Esophagus squamous epithelium (tissue), 5 donors: ENCODE measurements around the gene KRT2. TPM values are rescaled to one million over a fixed set of nuclear protein-coding genes. Genes with fewer than 3 reads are reported as not detected.

ENCODE experiments used
- DNase-seq: peaks from one replicate; lab custom pipeline; 2025; lab: John Stamatoyannopoulos, UW
- H3K27ac ChIP-seq, 4 donors: fragments of 200-600 bp; sonication (generic); one replicate each; pipeline ENCODE4 v1.5.1; 2016 to 2019; ENCODE audit warnings: mild to moderate bottlenecking in 1 of 4
- H3K27me3 ChIP-seq, 4 donors: fragments of 200-600 bp; sonication (generic); 1 replicate in 3 of 4; 2 replicates in 1 of 4; pipeline versions ENCODE4 v1.5.1 to v1.6.0; 2017 to 2021; ENCODE audit warnings: antibody characterized with exemption in 1 of 4
- H3K36me3 ChIP-seq, 3 donors: fragments of 200-600 bp; sonication (generic); one replicate each; pipeline ENCODE4 v1.5.1; 2016 to 2019
- H3K4me1 ChIP-seq, 3 donors: fragments of 200-600 bp; sonication (generic); one replicate each; pipeline ENCODE4 v1.5.1; 2017 to 2019
- H3K4me3 ChIP-seq, 4 donors: fragments of 200-600 bp; sonication (generic); 1 replicate in 3 of 4; 2 replicates in 1 of 4; pipeline ENCODE4 v1.5.1; 2016 to 2019; ENCODE audit warnings: mild to moderate bottlenecking in 2 of 4, moderate library complexity in 1 of 4
- H3K9me3 ChIP-seq, 3 donors: fragments of 200-600 bp; sonication (generic); one replicate each; pipeline ENCODE4 v1.5.1; 2016 to 2019
- POLR2A ChIP-seq, 4 donors: fragments of 450-650 bp; IDR thresholded peaks; one replicate each; pipeline ENCODE4 v1.6.1; 2017; ENCODE audit warnings: antibody characterized with exemption in 4 of 4, mild to moderate bottlenecking in 4 of 4, moderate library complexity in 3 of 4
- WGBS, 2 donors: methylation state at CpG; one replicate each; pipeline ENCODE4 v1.1.5; 2018; 5-methylcytosine and 5-hydroxymethylcytosine counted together
- intact Hi-C: fragments of 100-400 bp; cut with DNase I; formaldehyde crosslinking; loops from one replicate; pipeline ENCODE4 v1.15.0; 2022
- total RNA-seq, 4 donors: library from RNA; depleted of rRNA; stranded (reverse); fragments of >200 nt; gene quantifications; one replicate each; pipeline ENCODE4 v1.1.0, GENCODE V29; 2016
- TF ChIP-seq, protein P1 (sequence below), 6 experiments: fragments of 450-650 bp in 4 of 6; fragments of 200-600 bp in 2 of 6; sonication (generic) in 2 of 6; IDR thresholded peaks; one replicate each; pipeline ENCODE4 v1.5.1; 2016 to 2019; ENCODE audit warnings: antibody characterized with exemption in 6 of 6, mild to moderate bottlenecking in 4 of 6, moderate library complexity in 4 of 6
- donor health status: DM: yes; HTN: yes; CAD: no.

The KRT2 gene
- total RNA-seq, 4 donors from 2014 or later = 0.95 to 0.99 TPM; not detected in 2

DNA sequence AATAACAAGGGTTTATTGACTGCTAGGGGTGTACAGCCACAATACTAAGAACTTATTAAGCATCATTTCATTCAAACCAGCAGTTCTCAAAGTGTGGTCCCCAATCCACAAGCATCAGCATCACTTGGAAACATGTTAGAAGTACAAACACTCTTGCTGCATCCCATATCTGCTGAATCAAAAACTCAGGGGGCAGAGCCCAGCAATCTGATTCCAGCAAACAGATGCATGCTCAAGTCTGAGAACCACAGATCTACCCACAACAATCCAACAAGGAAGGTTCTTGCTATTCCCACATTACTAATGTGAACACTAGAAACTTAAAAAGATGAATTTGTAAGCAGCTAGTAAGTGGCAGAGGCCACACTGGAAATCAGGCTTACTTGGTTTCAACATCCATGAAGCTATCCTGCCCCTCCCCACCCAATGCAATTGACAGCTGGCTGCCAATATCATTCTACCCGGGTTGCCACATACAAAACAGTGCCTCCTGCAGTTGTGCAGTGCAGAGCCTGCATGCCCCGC, 45.1 kb upstream of the KRT2 start:
- Histone ChIP-seq H3K36me3 (no peaks in the 10 kb centered on the region), H3K4me3 (no peak overlapping the region), H3K4me1 (peaks cover 0 to 17% (median 4%) of the 10 kb centered on the region in 3 donors), H3K9me3 (no peaks in the 10 kb centered on the region), H3K27me3 (peaks cover 0 to 31% (median 0%) of the 10 kb centered on the region in 4 donors), H3K27ac (no peak overlapping the region)
- no peak for DNase-seq
- intact Hi-C loops = no loop called here
- WGBS, 2 donors = 71% methylated on average over 1 to 2 of the region's 2 CpGs
- no peak for TF ChIP-seq POLR2A (IDR thresholded peaks at IDR 0.05)
- TF ChIP-seq, protein P1, sequence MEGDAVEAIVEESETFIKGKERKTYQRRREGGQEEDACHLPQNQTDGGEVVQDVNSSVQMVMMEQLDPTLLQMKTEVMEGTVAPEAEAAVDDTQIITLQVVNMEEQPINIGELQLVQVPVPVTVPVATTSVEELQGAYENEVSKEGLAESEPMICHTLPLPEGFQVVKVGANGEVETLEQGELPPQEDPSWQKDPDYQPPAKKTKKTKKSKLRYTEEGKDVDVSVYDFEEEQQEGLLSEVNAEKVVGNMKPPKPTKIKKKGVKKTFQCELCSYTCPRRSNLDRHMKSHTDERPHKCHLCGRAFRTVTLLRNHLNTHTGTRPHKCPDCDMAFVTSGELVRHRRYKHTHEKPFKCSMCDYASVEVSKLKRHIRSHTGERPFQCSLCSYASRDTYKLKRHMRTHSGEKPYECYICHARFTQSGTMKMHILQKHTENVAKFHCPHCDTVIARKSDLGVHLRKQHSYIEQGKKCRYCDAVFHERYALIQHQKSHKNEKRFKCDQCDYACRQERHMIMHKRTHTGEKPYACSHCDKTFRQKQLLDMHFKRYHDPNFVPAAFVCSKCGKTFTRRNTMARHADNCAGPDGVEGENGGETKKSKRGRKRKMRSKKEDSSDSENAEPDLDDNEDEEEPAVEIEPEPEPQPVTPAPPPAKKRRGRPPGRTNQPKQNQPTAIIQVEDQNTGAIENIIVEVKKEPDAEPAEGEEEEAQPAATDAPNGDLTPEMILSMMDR (IDR thresholded peaks at IDR 0.05) = no peak

DNA sequence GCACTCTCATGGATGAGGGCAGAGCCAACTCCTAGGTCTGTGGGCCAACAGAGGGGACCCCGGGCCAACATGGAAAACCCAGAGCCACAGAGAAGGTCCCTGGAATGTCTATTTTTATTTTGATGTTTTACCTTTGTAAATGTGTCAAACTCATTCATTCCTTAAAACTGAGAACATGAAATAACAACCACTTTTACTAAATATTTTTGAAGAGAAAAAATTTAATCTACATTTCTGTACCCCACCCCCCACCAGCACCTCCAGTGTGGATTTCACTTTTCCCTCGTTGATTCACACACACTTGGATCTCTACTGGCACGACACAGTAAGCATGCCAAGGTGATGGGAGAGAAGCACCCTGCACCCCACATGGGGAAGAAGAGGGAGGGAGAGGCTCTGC, 44.6 kb upstream of the KRT2 start:
- Histone ChIP-seq H3K27me3 (peaks cover 0 to 33% (median 0%) of the 10 kb centered on the region in 4 donors), H3K27ac (no peak overlapping the region)

DNA sequence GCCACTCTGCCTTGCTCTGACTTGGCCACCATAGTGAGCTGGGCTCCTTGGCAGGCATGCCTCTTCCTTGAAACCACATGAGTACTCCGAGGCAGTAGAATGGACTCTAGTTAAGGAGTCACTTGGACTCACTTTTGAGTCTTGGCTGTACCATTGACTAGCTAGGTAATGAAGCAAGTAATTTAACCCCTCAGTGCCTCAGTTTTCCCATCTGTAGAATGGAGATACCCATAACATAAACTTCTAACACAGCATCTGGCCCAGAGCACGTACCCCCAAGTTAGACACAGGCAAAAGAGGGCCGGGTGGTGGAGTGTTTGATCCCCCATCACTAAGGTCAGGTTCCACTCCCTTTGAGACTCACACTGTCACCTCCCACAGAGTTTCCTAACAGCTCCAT, 43.0 kb upstream of the KRT2 start:
- DNase-seq = no peak
- Histone ChIP-seq H3K36me3 (no peaks in the 10 kb centered on the region), H3K27me3 (peaks cover 0 to 48% (median 0%) of the 10 kb centered on the region in 4 donors), H3K4me3 (no peak overlapping the region), H3K4me1 (peaks cover 5 to 34% (median 15%) of the 10 kb centered on the region in 3 donors), H3K27ac (no peak overlapping the region), H3K9me3 (no peaks in the 10 kb centered on the region)
- intact Hi-C loops = no loop called here
- 66 to 82% methylated on average over 2 to 3 of the region's 3 CpGs for WGBS, 2 donors
- TF ChIP-seq POLR2A (IDR thresholded peaks at IDR 0.05) = no peak
- TF ChIP-seq, protein P1 (IDR thresholded peaks at IDR 0.05) = no peak

More for the DNA sequence above, 44.6 kb upstream of the KRT2 start:
- TF ChIP-seq, protein P1 (IDR thresholded peaks at IDR 0.05) = no peak
- TF ChIP-seq POLR2A (IDR thresholded peaks at IDR 0.05) = no peak
- 69 to 81% methylated on average over 2 to 3 of the region's 3 CpGs for WGBS, 2 donors
- intact Hi-C loops = no loop called here
- Histone ChIP-seq H3K4me3 (no peak overlapping the region), H3K9me3 (no peaks in the 10 kb centered on the region), H3K4me1 (peaks cover 0 to 19% (median 4%) of the 10 kb centered on the region in 3 donors), H3K36me3 (no peaks in the 10 kb centered on the region)
- DNase-seq = no peak

DNA sequence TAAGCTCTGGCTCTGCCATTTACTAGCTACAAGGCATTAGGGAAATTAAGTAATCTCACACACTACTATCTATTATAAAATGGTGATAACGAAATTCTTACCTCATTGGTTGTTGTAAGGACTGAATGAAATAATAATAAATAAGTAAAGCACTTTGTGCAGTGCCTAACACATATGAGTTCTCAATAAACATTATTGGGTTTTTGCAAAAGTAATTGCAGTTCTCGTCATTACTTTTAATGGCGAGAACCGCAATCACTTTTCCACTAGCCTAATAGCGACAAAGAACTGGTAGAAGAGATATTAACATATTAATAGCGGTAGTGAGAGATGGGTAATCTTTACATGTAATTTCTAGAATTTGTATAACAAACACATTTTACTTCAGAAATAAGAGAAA, 42.1 kb upstream of the KRT2 start:
- TF ChIP-seq, protein P1 (IDR thresholded peaks at IDR 0.05) = no peak
- TF ChIP-seq POLR2A (IDR thresholded peaks at IDR 0.05) = no peak
- Histone ChIP-seq H3K9me3 (no peaks in the 10 kb centered on the region), H3K27me3 (peaks cover 0 to 54% (median 0%) of the 10 kb centered on the region in 4 donors), H3K4me3 (no peak overlapping the region), H3K4me1 (peaks cover 5 to 29% (median 15%) of the 10 kb centered on the region in 3 donors), H3K36me3 (no peaks in the 10 kb centered on the region), H3K27ac (no peak overlapping the region)
- no peak for DNase-seq
- intact Hi-C loops = no loop called here
- WGBS, 2 donors = 87 to 91% methylated on average over 6 of the region's 6 CpGs

- TF ChIP-seq POLR2A (IDR thresholded peaks at IDR 0.05) = no peak
- Histone ChIP-seq H3K9me3 (no peaks in the 10 kb centered on the region), H3K27me3 (peaks cover 0 to 63% (median 0%) of the 10 kb centered on the region in 4 donors), H3K36me3 (no peaks in the 10 kb centered on the region), H3K4me1 (peaks cover 5 to 24% (median 11%) of the 10 kb centered on the region in 3 donors), H3K27ac (no peak overlapping the region), H3K4me3 (no peak overlapping the region)
- DNase-seq = no peak
- WGBS, 2 donors = 55 to 74% methylated on average over 5 of the region's 5 CpGs
- intact Hi-C loops = no loop called here
Measured at GRCh38 chr12:52693261-52693660, 41.2 kb upstream of the KRT2 start.
